Smooth muscle cell (in vitro differentiated cells): ENCODE measurements around the gene FOXJ3. TPM values are rescaled to one million over a fixed set of nuclear protein-coding genes. Genes with fewer than 3 reads are reported as not detected.

Experiments
- DNase-seq: peaks from one replicate; lab custom pipeline; 2025; ENCODE audit not compliant: unreplicated experiment; lab: John Stamatoyannopoulos, UW
- H2AFZ ChIP-seq: fragments of 200-600 bp; sonication (generic); 2 replicates; pipeline ENCODE4 v1.6.0; 2016; ENCODE audit warnings: antibody characterized with exemption, low read depth, mild to moderate bottlenecking
- H3F3A ChIP-seq: fragments of 200-600 bp; sonication (generic); 2 replicates; pipeline ENCODE4 v1.6.0; 2017; ENCODE audit warnings: antibody characterized with exemption, low read depth
- H3K27ac ChIP-seq: fragments of 200-600 bp; sonication (generic); 2 replicates; pipeline ENCODE4 v1.5.1; 2016; ENCODE audit warnings: low read depth, mild to moderate bottlenecking
- H3K27me3 ChIP-seq: fragments of 200-600 bp; sonication (generic); 2 replicates; pipeline ENCODE4 v1.6.1; 2016; ENCODE audit warnings: low read depth, mild to moderate bottlenecking
- H3K36me3 ChIP-seq: fragments of 200-600 bp; sonication (generic); 2 replicates; pipeline ENCODE4 v1.5.1; 2016; ENCODE audit warnings: low read depth
- H3K4me1 ChIP-seq: fragments of 200-600 bp; sonication (generic); 2 replicates; pipeline ENCODE4 v1.5.1; 2016; ENCODE audit warnings: low read depth
- H3K4me2 ChIP-seq: fragments of 200-600 bp; sonication (generic); 2 replicates; pipeline ENCODE4 v1.6.0; 2016; ENCODE audit warnings: mild to moderate bottlenecking
- H3K4me3 ChIP-seq: fragments of 200-600 bp; sonication (generic); 2 replicates; pipeline ENCODE4 v1.5.1; 2016; ENCODE audit warnings: mild to moderate bottlenecking
- H3K79me2 ChIP-seq: fragments of 200-600 bp; sonication (generic); 2 replicates; pipeline ENCODE4 v1.6.0; 2016; ENCODE audit warnings: low read depth, mild to moderate bottlenecking
- H3K9ac ChIP-seq: fragments of 200-600 bp; sonication (generic); 2 replicates; pipeline ENCODE4 v1.6.0; 2016; ENCODE audit warnings: low read depth
- H3K9me3 ChIP-seq: fragments of 200-600 bp; sonication (generic); replicated peaks from 2 replicates; pipeline ENCODE4 v1.5.1; 2016; ENCODE audit warnings: low read depth
- H4K20me1 ChIP-seq: fragments of 200-600 bp; sonication (generic); 2 replicates; pipeline ENCODE4 v1.6.0; 2016; ENCODE audit warnings: low read depth
- CTCF ChIP-seq: fragments of 200-600 bp; sonication (generic); IDR thresholded peaks from 2 replicates; pipeline ENCODE4 v1.5.1; 2017; ENCODE audit warnings: borderline replicate concordance, mild to moderate bottlenecking, antibody characterized with exemption; ENCODE audit not compliant: insufficient read depth, poor library complexity, severe bottlenecking
- WGBS: methylation state at CpG from one replicate; pipeline ENCODE4 v1.1.7; 2016; ENCODE audit warnings: low lambda C conversion rate; 5-methylcytosine and 5-hydroxymethylcytosine counted together
- polyA plus RNA-seq: library from polyadenylated mRNA; unstranded; fragments of >200 nt; fragmentation: Nextera tagmentation; extraction: Ambion mirVana; gene quantifications from 2 replicates; pipeline ENCODE4 v1.2.1, GENCODE V29; 2016
- total RNA-seq: library from RNA; depleted of rRNA; stranded (reverse); fragments of >200 nt; gene quantifications from 2 replicates; pipeline ENCODE4 v1.2.3, GENCODE V29; 2014

The FOXJ3 gene
- total and polyA plus RNA-seq, 2 experiments from 2014 or later: 19.3 to 40.9 TPM

- H3K9ac ChIP-seq: no peak overlapping the region
- H3K79me2 ChIP-seq: no peaks in the 10 kb centered on the region
- H2AFZ ChIP-seq: no peak overlapping the region
- H3K27me3 ChIP-seq: peaks cover 36% of the 10 kb centered on the region
- H3K4me1 ChIP-seq: peaks cover 2% of the 10 kb centered on the region
- no peak for DNase-seq
- H3K4me3 ChIP-seq: peak overlapping the region; percentile 52
- H3K4me2 ChIP-seq: peak overlapping the region; percentile 92
- H3K36me3 ChIP-seq: no peaks in the 10 kb centered on the region
- TF ChIP-seq CTCF: no peak
- H3K9me3 ChIP-seq: no peaks in the 10 kb centered on the region
- 8% methylated on average over 14 of the region's 34 CpGs for WGBS
- no peaks in the 10 kb centered on the region for H4K20me1 ChIP-seq
- H3K27ac ChIP-seq: no peak overlapping the region
- peaks cover 2% of the 10 kb centered on the region for H3F3A ChIP-seq
These were observed 45.0 kb upstream of the FOXJ3 start for GRCh38 chr1:42379794-42380585.

GRCh38 chr1:42372796-42373195, 37.8 kb upstream of the FOXJ3 start:
- no peak overlapping the region for H3K27ac ChIP-seq
- H2AFZ ChIP-seq: no peak overlapping the region
- no peak for TF ChIP-seq CTCF
- no peaks in the 10 kb centered on the region for H3K4me1 ChIP-seq
- no peak overlapping the region for H3K4me2 ChIP-seq
- no peak overlapping the region for H3K4me3 ChIP-seq
- no peaks in the 10 kb centered on the region for H3K9me3 ChIP-seq
- no peak overlapping the region for H3K9ac ChIP-seq
- H4K20me1 ChIP-seq: no peaks in the 10 kb centered on the region
- no peaks in the 10 kb centered on the region for H3F3A ChIP-seq
- H3K36me3 ChIP-seq: no peaks in the 10 kb centered on the region
- H3K79me2 ChIP-seq: no peaks in the 10 kb centered on the region
- H3K27me3 ChIP-seq: no peaks in the 10 kb centered on the region
- WGBS: 91% methylated on average over 2 of the region's 2 CpGs
- DNase-seq: no peak

GRCh38 chr1:42370876-42371549, 36.0 kb upstream of the FOXJ3 start:
- Histone ChIP-seq H3K9ac (no peak overlapping the region), H2AFZ (no peak overlapping the region), H3K27ac (peak overlapping the region; percentile 16), H3K4me1 (no peaks in the 10 kb centered on the region), H3K9me3 (no peaks in the 10 kb centered on the region), H3K4me2 (peak overlapping the region; percentile 36), H3K79me2 (no peaks in the 10 kb centered on the region), H3K4me3 (no peak overlapping the region), H3K27me3 (no peaks in the 10 kb centered on the region), H3F3A (no peaks in the 10 kb centered on the region), H4K20me1 (no peaks in the 10 kb centered on the region), H3K36me3 (no peaks in the 10 kb centered on the region)
- TF ChIP-seq CTCF: no peak
- DNase-seq: no peak

- TF ChIP-seq CTCF: no peak
- 62% methylated on average over 1 of the region's 1 CpG for WGBS
- H3F3A ChIP-seq: no peaks in the 10 kb centered on the region
These were observed 34.4 kb upstream of the FOXJ3 start for GRCh38 chr1:42369471-42369870.

More at GRCh38 chr1:42369471-42369870, 34.4 kb upstream of the FOXJ3 start:
- H3K9me3 ChIP-seq: no peaks in the 10 kb centered on the region
- no peak overlapping the region for H3K4me2 ChIP-seq
- H3K4me1 ChIP-seq: no peaks in the 10 kb centered on the region
- no peak overlapping the region for H3K9ac ChIP-seq
- H3K27ac ChIP-seq: no peak overlapping the region
- H2AFZ ChIP-seq: no peak overlapping the region
- no peak for DNase-seq
- no peaks in the 10 kb centered on the region for H3K27me3 ChIP-seq
- no peak overlapping the region for H3K4me3 ChIP-seq
- H3K36me3 ChIP-seq: no peaks in the 10 kb centered on the region
- H4K20me1 ChIP-seq: no peaks in the 10 kb centered on the region
- no peaks in the 10 kb centered on the region for H3K79me2 ChIP-seq
